Chondrocyte (in vitro differentiated cells): ENCODE measurements around the gene TGFBR3. TPM values are rescaled to one million over a fixed set of nuclear protein-coding genes. Genes with fewer than 3 reads are reported as not detected.
A peak's percentile ranks its signal among the peaks of the same experiment; 100 is the strongest.

ENCODE experiments used
- DNase-seq: peaks from one replicate; pipeline ENCODE4 v3.0.0; 2021; ENCODE audit warnings: mixed read lengths, low spot score
- H3K27ac Mint-ChIP-seq: one replicate; pipeline ENCODE4 v1.8.0; 2021; ENCODE audit warnings: mild to moderate bottlenecking, moderate library complexity, mixed read lengths; ENCODE audit not compliant: unreplicated experiment
- H3K27me3 Mint-ChIP-seq: 2 replicates; pipeline ENCODE4 v1.8.0; 2021; ENCODE audit warnings: low read depth, mixed read lengths
- H3K36me3 Mint-ChIP-seq: 2 replicates; pipeline ENCODE4 v1.8.0; 2021; ENCODE audit warnings: low read depth, mixed read lengths
- H3K4me1 Mint-ChIP-seq: 2 replicates; pipeline ENCODE4 v1.8.0; 2021; ENCODE audit warnings: low read depth, mild to moderate bottlenecking, mixed read lengths
- H3K4me3 Mint-ChIP-seq: one replicate; pipeline ENCODE4 v1.8.0; 2021; ENCODE audit warnings: mild to moderate bottlenecking, moderate library complexity, mixed read lengths; ENCODE audit not compliant: unreplicated experiment
- H3K9me3 Mint-ChIP-seq: 2 replicates; pipeline ENCODE4 v1.8.0; 2021; ENCODE audit warnings: low read depth, mixed read lengths
- CTCF ChIP-seq: fragments of 200-600 bp; sonication (generic); IDR thresholded peaks from 2 replicates; pipeline ENCODE4 v1.5.0; 2021; ENCODE audit warnings: antibody characterized with exemption, mild to moderate bottlenecking, moderate library complexity
- total RNA-seq: library from RNA; stranded (reverse); gene quantifications from 3 replicates; pipeline ENCODE4 v1.2.1, GENCODE V29; 2021

Gene TGFBR3
- total RNA-seq, 1 donor from 2014 or later, result 1.4 TPM

GRCh38 chr1:91655912-91656449, 230.0 kb downstream of the TGFBR3 start:
- Mint-ChIP-seq H3K4me1 (peaks cover 17% of the 10 kb centered on the region), H3K27ac (no peak overlapping the region), H3K27me3 (peaks cover 7% of the 10 kb centered on the region), H3K36me3 (peaks cover 6% of the 10 kb centered on the region), H3K9me3 (peaks cover 26% of the 10 kb centered on the region), H3K4me3 (no peak overlapping the region)
- TF ChIP-seq CTCF, result no peak
- no peak for DNase-seq

GRCh38 chr1:91653183-91653582, 232.8 kb downstream of the TGFBR3 start:
- TF ChIP-seq CTCF, result no peak
- H3K36me3 Mint-ChIP-seq, result no peaks in the 10 kb centered on the region
- no peak overlapping the region for H3K4me3 Mint-ChIP-seq
- DNase-seq, result no peak
- H3K27me3 Mint-ChIP-seq, result peaks cover 5% of the 10 kb centered on the region
- H3K4me1 Mint-ChIP-seq, result peaks cover 26% of the 10 kb centered on the region
- no peak overlapping the region for H3K27ac Mint-ChIP-seq
- peaks cover 11% of the 10 kb centered on the region for H3K9me3 Mint-ChIP-seq

- Mint-ChIP-seq H3K4me3 (no peak overlapping the region), H3K36me3 (no peaks in the 10 kb centered on the region), H3K9me3 (peaks cover 11% of the 10 kb centered on the region), H3K27ac (peak overlapping the region; percentile 90), H3K27me3 (peaks cover 5% of the 10 kb centered on the region), H3K4me1 (peaks cover 26% of the 10 kb centered on the region)
- DNase-seq, result no peak
- TF ChIP-seq CTCF, result no peak
These were observed 234.3 kb downstream of the TGFBR3 start for GRCh38 chr1:91651661-91652071.

- Mint-ChIP-seq H3K27me3 (peaks cover 5% of the 10 kb centered on the region), H3K9me3 (peaks cover 11% of the 10 kb centered on the region), H3K36me3 (no peaks in the 10 kb centered on the region), H3K4me1 (peaks cover 26% of the 10 kb centered on the region), H3K4me3 (no peak overlapping the region), H3K27ac (peak overlapping the region; percentile 90)
- no peak for DNase-seq
- no peak for TF ChIP-seq CTCF
These were observed 234.7 kb downstream of the TGFBR3 start for GRCh38 chr1:91651243-91651642.

- H3K27me3 Mint-ChIP-seq, result peaks cover 5% of the 10 kb centered on the region
- no peaks in the 10 kb centered on the region for H3K36me3 Mint-ChIP-seq
- TF ChIP-seq CTCF, result no peak
- DNase-seq, result no peak
- peaks cover 7% of the 10 kb centered on the region for H3K9me3 Mint-ChIP-seq
- peak overlapping the region; percentile 90 for H3K27ac Mint-ChIP-seq
- H3K4me3 Mint-ChIP-seq, result no peak overlapping the region
- H3K4me1 Mint-ChIP-seq, result peaks cover 26% of the 10 kb centered on the region
These were observed 235.2 kb downstream of the TGFBR3 start for GRCh38 chr1:91650764-91651163.
